KMS-11 (cell line): Measurements from ENCODE around the gene POLR2M.

Experiments
- H2AFZ ChIP-seq: fragments of 200-600 bp; sonication (generic); 2 replicates; pipeline ENCODE4 v1.6.1; 2016; ENCODE audit warnings: antibody characterized with exemption, mixed run types, low read depth
- H3K27ac ChIP-seq: fragments of 200-600 bp; sonication (generic); 2 replicates; pipeline ENCODE4 v1.6.1; 2016; ENCODE audit warnings: mild to moderate bottlenecking, mixed run types
- H3K27me3 ChIP-seq: fragments of 200-600 bp; sonication (generic); 2 replicates; pipeline ENCODE4 v1.6.1; 2017; ENCODE audit warnings: mild to moderate bottlenecking, low read depth, mixed run types, moderate library complexity; ENCODE audit not compliant: insufficient read depth
- H3K36me3 ChIP-seq: fragments of 200-600 bp; sonication (generic); 2 replicates; pipeline ENCODE4 v1.6.1; 2017; ENCODE audit warnings: mild to moderate bottlenecking, mixed run types; ENCODE audit not compliant: insufficient read depth
- H3K4me1 ChIP-seq: fragments of 200-600 bp; sonication (generic); 2 replicates; pipeline ENCODE4 v1.6.1; 2016; ENCODE audit warnings: mild to moderate bottlenecking, low read depth, mixed run types; ENCODE audit not compliant: poor library complexity, severe bottlenecking
- H3K4me2 ChIP-seq: fragments of 200-600 bp; sonication (generic); 2 replicates; pipeline ENCODE4 v1.7.0; 2016; ENCODE audit warnings: mild to moderate bottlenecking, mixed run types
- H3K4me3 ChIP-seq: fragments of 200-600 bp; sonication (generic); IDR thresholded peaks from 2 replicates; pipeline ENCODE4 v1.6.1; 2017; ENCODE audit warnings: low read depth, low read length, mixed read lengths; ENCODE audit not compliant: insufficient read depth
- H3K79me2 ChIP-seq: fragments of 200-600 bp; sonication (generic); 2 replicates; pipeline ENCODE4 v1.6.1; 2016; ENCODE audit warnings: low read depth, mixed run types; ENCODE audit not compliant: insufficient read depth
- H3K9ac ChIP-seq: fragments of 200-600 bp; sonication (generic); 2 replicates; pipeline ENCODE4 v1.6.1; 2016; ENCODE audit warnings: mild to moderate bottlenecking, mixed run types
- H4K20me1 ChIP-seq: fragments of 200-600 bp; sonication (generic); 2 replicates; pipeline ENCODE4 v1.6.1; 2016; ENCODE audit warnings: mild to moderate bottlenecking, mixed run types; ENCODE audit not compliant: insufficient read depth
- TF ChIP-seq, protein P1 (sequence below): fragments of 200-600 bp; sonication (generic); conservative IDR thresholded peaks from 2 replicates; pipeline ENCODE4 v1.6.1; 2017; ENCODE audit warnings: low read depth, mild to moderate bottlenecking, antibody characterized with exemption, low read length, moderate library complexity, mixed read lengths

The POLR2M gene

DNA sequence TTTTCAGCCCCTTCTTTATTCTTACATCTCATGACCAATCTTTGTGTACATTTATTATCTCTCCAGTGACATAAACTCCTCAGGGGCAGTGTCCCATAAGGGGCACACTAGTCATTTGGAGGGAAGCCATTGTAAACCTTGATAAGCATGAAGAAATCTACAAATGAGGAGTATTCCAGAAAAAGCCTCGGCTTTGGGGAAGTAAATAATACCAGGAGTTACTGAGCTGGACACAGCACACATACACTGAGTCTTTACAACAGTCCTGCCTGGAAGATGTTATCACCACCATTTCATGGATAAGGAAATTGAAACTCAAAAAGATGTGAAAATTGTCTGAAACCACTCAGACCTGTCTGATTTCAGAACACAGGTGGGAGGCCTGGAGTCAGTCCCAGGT lies 15.4 kb upstream of the POLR2M start:
- no peak overlapping the region for H2AFZ ChIP-seq

DNA sequence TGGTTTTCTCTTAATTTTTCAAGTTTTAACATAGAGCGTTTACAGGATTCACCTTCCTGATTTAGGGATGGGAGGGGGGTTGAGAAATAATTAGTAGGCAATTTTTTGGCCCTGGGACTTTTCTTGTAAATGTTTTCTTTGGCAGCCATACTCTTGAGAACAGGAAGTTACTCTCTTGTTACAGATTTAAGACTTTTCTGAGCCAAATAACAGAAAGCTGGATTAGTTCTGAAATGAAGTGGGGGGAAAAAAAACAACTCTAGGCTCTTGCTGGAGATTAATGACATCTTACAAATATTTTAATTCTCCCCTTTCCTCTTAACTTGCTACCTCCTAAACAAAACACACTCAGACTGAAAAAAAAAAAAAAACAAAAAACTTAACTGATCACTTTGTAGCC lies 13.8 kb upstream of the POLR2M start:
- no peak overlapping the region for H3K9ac ChIP-seq
- no peak overlapping the region for H3K4me3 ChIP-seq
- no peak overlapping the region for H3K4me2 ChIP-seq
- no peak overlapping the region for H2AFZ ChIP-seq
- H3K27ac ChIP-seq, result no peak overlapping the region
- no peaks in the 10 kb centered on the region for H3K36me3 ChIP-seq
- H3K27me3 ChIP-seq, result no peaks in the 10 kb centered on the region
- no peaks in the 10 kb centered on the region for H3K4me1 ChIP-seq
- no peaks in the 10 kb centered on the region for H3K79me2 ChIP-seq
- H4K20me1 ChIP-seq, result no peaks in the 10 kb centered on the region
- TF ChIP-seq, protein P1, sequence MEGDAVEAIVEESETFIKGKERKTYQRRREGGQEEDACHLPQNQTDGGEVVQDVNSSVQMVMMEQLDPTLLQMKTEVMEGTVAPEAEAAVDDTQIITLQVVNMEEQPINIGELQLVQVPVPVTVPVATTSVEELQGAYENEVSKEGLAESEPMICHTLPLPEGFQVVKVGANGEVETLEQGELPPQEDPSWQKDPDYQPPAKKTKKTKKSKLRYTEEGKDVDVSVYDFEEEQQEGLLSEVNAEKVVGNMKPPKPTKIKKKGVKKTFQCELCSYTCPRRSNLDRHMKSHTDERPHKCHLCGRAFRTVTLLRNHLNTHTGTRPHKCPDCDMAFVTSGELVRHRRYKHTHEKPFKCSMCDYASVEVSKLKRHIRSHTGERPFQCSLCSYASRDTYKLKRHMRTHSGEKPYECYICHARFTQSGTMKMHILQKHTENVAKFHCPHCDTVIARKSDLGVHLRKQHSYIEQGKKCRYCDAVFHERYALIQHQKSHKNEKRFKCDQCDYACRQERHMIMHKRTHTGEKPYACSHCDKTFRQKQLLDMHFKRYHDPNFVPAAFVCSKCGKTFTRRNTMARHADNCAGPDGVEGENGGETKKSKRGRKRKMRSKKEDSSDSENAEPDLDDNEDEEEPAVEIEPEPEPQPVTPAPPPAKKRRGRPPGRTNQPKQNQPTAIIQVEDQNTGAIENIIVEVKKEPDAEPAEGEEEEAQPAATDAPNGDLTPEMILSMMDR, result no peak

More for the DNA sequence above, 15.4 kb upstream of the POLR2M start:
- Histone ChIP-seq H3K4me2 (no peak overlapping the region), H4K20me1 (no peaks in the 10 kb centered on the region), H3K36me3 (no peaks in the 10 kb centered on the region), H3K27ac (no peak overlapping the region), H3K9ac (no peak overlapping the region), H3K4me3 (no peak overlapping the region), H3K27me3 (no peaks in the 10 kb centered on the region), H3K4me1 (peaks cover 6% of the 10 kb centered on the region), H3K79me2 (no peaks in the 10 kb centered on the region)
- TF ChIP-seq, protein P1, result no peak

DNA sequence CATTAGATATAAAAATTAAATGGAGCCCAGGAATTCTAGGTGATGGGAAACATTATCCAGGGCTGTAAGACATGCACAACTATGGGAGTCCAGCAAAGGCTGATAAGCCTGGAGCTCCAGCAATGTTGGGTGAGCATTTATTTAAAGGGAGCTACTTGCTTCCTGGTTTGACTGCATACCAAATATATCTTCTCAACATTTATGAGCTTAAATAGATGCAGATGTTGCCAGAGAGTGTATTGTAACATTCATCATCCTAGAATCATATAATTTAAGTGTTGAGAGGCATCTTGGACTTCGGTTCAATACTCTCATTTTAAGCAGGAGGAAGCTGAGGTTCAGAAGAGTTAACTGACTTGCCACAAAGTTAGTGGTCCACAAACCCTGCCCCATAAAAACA lies 12.2 kb upstream of the POLR2M start:
- Histone ChIP-seq H3K9ac (no peak overlapping the region), H2AFZ (no peak overlapping the region), H3K27me3 (no peaks in the 10 kb centered on the region), H3K4me1 (no peaks in the 10 kb centered on the region), H3K36me3 (no peaks in the 10 kb centered on the region), H3K79me2 (no peaks in the 10 kb centered on the region), H3K4me3 (no peak overlapping the region), H3K27ac (no peak overlapping the region), H4K20me1 (no peaks in the 10 kb centered on the region), H3K4me2 (no peak overlapping the region)
- TF ChIP-seq, protein P1, result no peak

DNA sequence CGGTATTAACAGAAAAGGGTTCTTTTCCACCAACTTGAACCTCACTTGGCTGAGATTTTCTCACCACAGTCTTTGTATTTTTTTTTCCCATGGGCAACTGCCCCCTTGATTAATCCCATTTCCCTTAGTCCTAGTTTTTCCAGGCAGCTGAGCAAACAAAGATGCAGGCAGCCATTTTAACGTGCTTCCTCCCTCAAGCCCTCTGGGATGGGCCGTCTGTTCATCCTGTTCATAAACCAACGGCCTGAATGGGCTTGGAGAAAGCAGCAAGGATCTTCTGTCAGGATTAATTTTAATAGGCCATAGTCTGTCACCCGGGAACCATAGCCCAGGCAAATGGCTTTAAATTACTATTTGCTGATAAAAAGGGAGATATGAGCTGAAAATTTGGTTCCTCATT lies 10.4 kb upstream of the POLR2M start:
- no peak overlapping the region for H3K4me2 ChIP-seq
- no peak overlapping the region for H2AFZ ChIP-seq
- H3K4me3 ChIP-seq, result no peak overlapping the region
- H3K9ac ChIP-seq, result no peak overlapping the region
- no peaks in the 10 kb centered on the region for H3K79me2 ChIP-seq
- H3K36me3 ChIP-seq, result no peaks in the 10 kb centered on the region
- no peaks in the 10 kb centered on the region for H3K27me3 ChIP-seq
- no peaks in the 10 kb centered on the region for H4K20me1 ChIP-seq
- TF ChIP-seq, protein P1, result no peak
- no peak overlapping the region for H3K27ac ChIP-seq
- H3K4me1 ChIP-seq, result no peaks in the 10 kb centered on the region
